Testis (tissue), 2 donors: Measurements from ENCODE around the gene EHBP1.

Source experiments
- POLR2A ChIP-seq: fragments of 450-650 bp; IDR thresholded peaks from one replicate; pipeline ENCODE4 v1.6.1; 2017; ENCODE audit warnings: antibody characterized with exemption, mild to moderate bottlenecking, moderate library complexity
- TF ChIP-seq, protein P1 (sequence below), 3 experiments: fragments of 450-650 bp in 2 of 3; fragments of 200-600 bp in 1 of 3; sonication (generic) in 1 of 3; IDR thresholded peaks; one replicate each; pipeline ENCODE4 v1.5.1; 2016 to 2019; ENCODE audit warnings: antibody characterized with exemption in 3 of 3, mild to moderate bottlenecking in 2 of 3, moderate library complexity in 1 of 3

DNA sequence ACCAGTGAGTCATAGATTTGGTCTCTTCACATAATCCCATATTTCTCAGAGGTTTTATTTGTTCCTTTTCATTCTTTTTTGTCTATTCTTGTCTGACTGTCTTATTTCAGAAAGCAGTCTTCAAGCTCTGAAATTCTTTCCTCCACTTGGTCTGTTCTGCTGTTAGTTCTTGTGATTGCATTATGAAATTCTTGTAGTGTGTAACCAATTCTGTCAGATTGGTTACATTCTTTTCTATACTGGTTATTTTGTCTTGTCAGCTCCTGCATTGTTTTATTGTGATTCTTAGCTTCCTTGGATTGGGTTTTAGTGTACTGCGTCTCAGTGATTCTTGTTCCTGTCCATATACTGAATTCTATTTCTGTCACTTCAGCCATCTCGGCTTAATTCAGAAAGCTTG, 18.6 kb downstream of the EHBP1 start:
- no peak for TF ChIP-seq POLR2A
- TF ChIP-seq, protein P1, sequence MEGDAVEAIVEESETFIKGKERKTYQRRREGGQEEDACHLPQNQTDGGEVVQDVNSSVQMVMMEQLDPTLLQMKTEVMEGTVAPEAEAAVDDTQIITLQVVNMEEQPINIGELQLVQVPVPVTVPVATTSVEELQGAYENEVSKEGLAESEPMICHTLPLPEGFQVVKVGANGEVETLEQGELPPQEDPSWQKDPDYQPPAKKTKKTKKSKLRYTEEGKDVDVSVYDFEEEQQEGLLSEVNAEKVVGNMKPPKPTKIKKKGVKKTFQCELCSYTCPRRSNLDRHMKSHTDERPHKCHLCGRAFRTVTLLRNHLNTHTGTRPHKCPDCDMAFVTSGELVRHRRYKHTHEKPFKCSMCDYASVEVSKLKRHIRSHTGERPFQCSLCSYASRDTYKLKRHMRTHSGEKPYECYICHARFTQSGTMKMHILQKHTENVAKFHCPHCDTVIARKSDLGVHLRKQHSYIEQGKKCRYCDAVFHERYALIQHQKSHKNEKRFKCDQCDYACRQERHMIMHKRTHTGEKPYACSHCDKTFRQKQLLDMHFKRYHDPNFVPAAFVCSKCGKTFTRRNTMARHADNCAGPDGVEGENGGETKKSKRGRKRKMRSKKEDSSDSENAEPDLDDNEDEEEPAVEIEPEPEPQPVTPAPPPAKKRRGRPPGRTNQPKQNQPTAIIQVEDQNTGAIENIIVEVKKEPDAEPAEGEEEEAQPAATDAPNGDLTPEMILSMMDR (IDR thresholded peaks at IDR 0.05) = no peak
